ENCODE measurements around the gene OR52E6.

OR52E6 gene

GRCh38 chr11:5796541-5796940 lies 45.2 kb downstream of the OR52E6 start:
- Histone ChIP-seq H2BK120ac (ENCODE audit: low read depth, low read length) (no peak overlapping the region), H3K4me2 (ENCODE audit: low read length) (no peak overlapping the region)

GRCh38 chr11:5791165-5791564 lies 50.5 kb downstream of the OR52E6 start, which contains the start of gene OR52N1:
OR52N1 (minus strand) TSS chr11:5791265; CDS start chr11:5788816, 2,449 bp downstream.
- Histone ChIP-seq H4K5ac (ENCODE audit: low read length) (no peak within 1 kb of the TSS), H2BK120ac (ENCODE audit: low read depth, low read length) (no peak within 1 kb of the TSS), H3K27ac (ENCODE audit: low read depth, low read length) (no peak within 1 kb of the TSS), H3K56ac (ENCODE audit: low read length) (no peak within 1 kb of the TSS), H2AK5ac (ENCODE audit: low read length) (no peak within 1 kb of the TSS), H3K4me3 (ENCODE audit: low read length) (no peak within 1 kb of the TSS), H3K23ac (ENCODE audit: low read length) (no peak within 1 kb of the TSS), H3K79me1 (ENCODE audit: low read length) (no peaks in the 10 kb centered on the region), H3K4me1 (ENCODE audit: control insufficient read depth, low read depth, low read length) (no peaks in the 10 kb centered on the region), H3K79me2 (ENCODE audit: control insufficient read depth, insufficient read depth, low read length) (no peaks in the 10 kb centered on the region), H3K27me3 (ENCODE audit: insufficient read depth, low read length, poor library complexity) (no peaks in the 10 kb centered on the region), H2BK15ac (replicated peaks; ENCODE audit: low read depth) (no peak within 1 kb of the TSS), H3K4ac (ENCODE audit: low read depth, low read length) (no peak within 1 kb of the TSS), H3K36me3 (ENCODE audit: control insufficient read depth, insufficient read depth, low read length) (no peaks in the 10 kb centered on the region), H3K9ac (ENCODE audit: low read length) (no peak within 1 kb of the TSS), H3K18ac (ENCODE audit: low read length) (no peak within 1 kb of the TSS), H4K8ac (ENCODE audit: low read depth, low read length) (no peak within 1 kb of the TSS), H2BK5ac (ENCODE audit: low read length) (no peak within 1 kb of the TSS), H3K4me2 (ENCODE audit: low read length) (no peak within 1 kb of the TSS)
- no peak for DNase-seq
- no CpG with 5 or more reads among the region's 3 CpGs for WGBS (ENCODE audit: extremely low coverage, insufficient coverage, low lambda C conversion rate)

More at GRCh38 chr11:5796541-5796940, 45.2 kb downstream of the OR52E6 start:
- no peaks in the 10 kb centered on the region for H3K27me3 ChIP-seq (ENCODE audit: insufficient read depth, low read length, poor library complexity)
- no peak overlapping the region for H3K4ac ChIP-seq (ENCODE audit: low read depth, low read length)
- no peak overlapping the region for H3K9ac ChIP-seq (ENCODE audit: low read length)
- H3K4me3 ChIP-seq (ENCODE audit: low read length) = no peak overlapping the region
- H2BK15ac ChIP-seq (replicated peaks; ENCODE audit: low read depth) = no peak overlapping the region
- H4K8ac ChIP-seq (ENCODE audit: low read depth, low read length) = no peak overlapping the region
- no peak overlapping the region for H2BK5ac ChIP-seq (ENCODE audit: low read length)
- H3K23ac ChIP-seq (ENCODE audit: low read length) = no peak overlapping the region
- no peak overlapping the region for H4K5ac ChIP-seq (ENCODE audit: low read length)
- H3K56ac ChIP-seq (ENCODE audit: low read length) = no peak overlapping the region
- H3K4me1 ChIP-seq (ENCODE audit: control insufficient read depth, low read depth, low read length) = no peaks in the 10 kb centered on the region
- H3K79me1 ChIP-seq (ENCODE audit: low read length) = no peaks in the 10 kb centered on the region
- no peaks in the 10 kb centered on the region for H3K36me3 ChIP-seq (ENCODE audit: control insufficient read depth, insufficient read depth, low read length)
- no peaks in the 10 kb centered on the region for H3K79me2 ChIP-seq (ENCODE audit: control insufficient read depth, insufficient read depth, low read length)
- WGBS (ENCODE audit: extremely low coverage, insufficient coverage, low lambda C conversion rate) = no CpG with 5 or more reads among the region's 6 CpGs
- H3K27ac ChIP-seq (ENCODE audit: low read depth, low read length) = no peak overlapping the region
- no peak for DNase-seq
- H3K18ac ChIP-seq (ENCODE audit: low read length) = no peak overlapping the region
- H2AK5ac ChIP-seq (ENCODE audit: low read length) = no peak overlapping the region
